Kidney capillary endothelial cell (primary cell): ENCODE data around the gene SNX14.

ENCODE experiments used
- DNase-seq: peaks from one replicate; pipeline ENCODE4 v3.0.0-alpha.2; 2018; ENCODE audit warnings: low spot score

The SNX14 gene

DNA sequence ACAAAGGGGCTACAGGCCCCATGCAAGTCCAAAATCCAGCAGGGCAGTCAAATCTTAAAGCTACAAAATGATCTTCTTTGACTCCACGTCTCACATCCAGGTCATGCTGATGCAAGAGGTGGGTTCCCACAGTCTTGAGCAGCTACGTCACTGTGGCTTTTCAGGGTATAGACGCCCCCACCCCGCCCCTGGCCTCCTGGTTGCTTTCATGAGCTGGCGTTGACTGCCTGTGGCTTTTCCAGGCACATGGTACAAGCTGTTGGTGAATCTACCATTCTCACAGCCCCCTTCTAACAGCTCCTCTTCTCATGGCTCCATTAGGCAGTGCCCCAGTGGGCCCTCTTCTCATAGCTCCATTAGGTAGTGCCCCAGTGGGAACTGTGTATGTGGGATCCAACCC, 96.8 kb downstream of the SNX14 start:
- DNase-seq: no peak

- no peak for DNase-seq
These were observed 97.6 kb downstream of the SNX14 start for GRCh38 chr6:85496009-85496579.

GRCh38 chr6:85494547-85495536, 98.8 kb downstream of the SNX14 start:
- no peak for DNase-seq

GRCh38 chr6:85493389-85493788, 100.3 kb downstream of the SNX14 start:
- DNase-seq: no peak

DNA sequence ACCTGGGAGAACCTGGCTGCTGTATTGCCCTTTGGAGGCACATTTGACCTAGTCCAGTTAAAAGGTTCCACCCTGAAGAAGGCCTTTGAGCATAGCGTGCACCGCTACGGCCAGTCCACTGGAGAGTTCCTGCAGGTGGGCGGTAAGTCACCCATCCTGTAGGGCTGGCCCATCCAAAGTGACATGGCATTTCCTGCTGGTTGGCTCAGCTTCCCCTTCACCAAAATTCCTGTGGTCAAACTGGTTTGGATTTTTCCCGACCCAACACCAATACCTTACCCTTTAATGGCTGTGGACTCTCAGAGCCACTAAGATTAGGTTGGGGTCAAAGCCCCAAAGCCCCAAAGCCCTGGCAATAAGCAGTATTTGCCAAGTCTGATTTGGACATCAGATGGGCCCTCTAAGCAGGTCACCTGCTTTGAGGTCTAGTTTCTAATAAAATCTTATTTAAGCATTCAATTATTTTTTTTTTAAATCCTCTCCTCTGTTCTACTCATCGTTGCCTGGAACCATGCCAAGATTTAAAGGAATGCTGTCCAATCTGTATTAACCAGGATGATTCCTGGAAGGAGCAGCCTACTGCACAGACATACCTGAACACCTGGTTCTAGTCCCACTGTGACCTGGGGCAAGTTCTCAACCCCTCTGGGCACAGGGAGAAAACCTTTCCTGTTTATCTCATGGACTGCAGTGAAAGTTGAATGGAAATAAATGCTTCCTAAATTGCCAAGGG, 103.0 kb downstream of the SNX14 start:
- no peak for DNase-seq

GRCh38 chr6:85484948-85485347, 108.7 kb downstream of the SNX14 start:
- DNase-seq: no peak

DNA sequence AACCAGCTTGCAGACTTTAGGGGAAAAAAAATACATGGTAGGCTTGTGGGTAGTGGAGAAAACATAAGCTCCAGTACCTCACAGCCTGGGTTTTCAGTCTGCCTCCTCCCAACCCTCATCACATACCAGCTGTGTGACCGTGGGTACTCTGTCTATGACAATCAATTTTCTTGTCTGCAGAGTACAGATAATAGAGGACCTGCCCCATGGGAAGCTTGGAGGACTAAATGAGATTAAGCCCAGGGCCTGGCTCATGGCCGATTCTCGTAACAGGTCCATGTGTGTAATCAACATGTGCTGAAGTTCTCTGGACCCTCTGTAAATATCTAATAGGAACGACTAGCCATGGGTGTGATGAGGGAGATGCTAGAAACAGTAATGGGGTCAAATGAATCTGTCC, 109.8 kb downstream of the SNX14 start:
- DNase-seq: no peak

GRCh38 chr6:85482905-85483700, 110.6 kb downstream of the SNX14 start:
- peak; percentile 69 for DNase-seq

- DNase-seq: no peak
These were observed 111.3 kb downstream of the SNX14 start for GRCh38 chr6:85482206-85482904.

- no peak for DNase-seq
These were observed 114.5 kb downstream of the SNX14 start for GRCh38 chr6:85479208-85479607.

DNA sequence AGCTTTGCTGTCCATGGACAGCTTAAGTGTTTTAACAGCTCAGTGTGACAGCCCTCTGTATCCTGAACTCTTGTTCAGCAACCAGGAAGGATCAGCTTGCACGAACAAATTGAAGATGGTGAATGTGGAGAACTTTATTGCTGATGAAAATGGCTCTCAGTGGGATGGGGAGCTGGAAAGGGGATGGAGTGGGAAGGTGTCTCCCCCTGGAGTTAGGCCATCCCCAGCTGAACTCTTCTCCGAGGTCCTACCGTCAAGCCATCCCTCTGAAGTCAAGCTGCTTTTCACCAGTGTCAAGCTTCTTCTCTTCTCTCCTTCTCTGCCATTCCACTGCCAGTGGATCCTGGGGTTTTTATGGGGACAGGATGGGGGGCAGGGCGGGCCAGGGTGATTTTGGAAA, 117.1 kb downstream of the SNX14 start:
- no peak for DNase-seq

- no peak for DNase-seq
These were observed 119.9 kb downstream of the SNX14 start for GRCh38 chr6:85473748-85474147.

GRCh38 chr6:85472744-85473143, 120.9 kb downstream of the SNX14 start:
- no peak for DNase-seq

DNA sequence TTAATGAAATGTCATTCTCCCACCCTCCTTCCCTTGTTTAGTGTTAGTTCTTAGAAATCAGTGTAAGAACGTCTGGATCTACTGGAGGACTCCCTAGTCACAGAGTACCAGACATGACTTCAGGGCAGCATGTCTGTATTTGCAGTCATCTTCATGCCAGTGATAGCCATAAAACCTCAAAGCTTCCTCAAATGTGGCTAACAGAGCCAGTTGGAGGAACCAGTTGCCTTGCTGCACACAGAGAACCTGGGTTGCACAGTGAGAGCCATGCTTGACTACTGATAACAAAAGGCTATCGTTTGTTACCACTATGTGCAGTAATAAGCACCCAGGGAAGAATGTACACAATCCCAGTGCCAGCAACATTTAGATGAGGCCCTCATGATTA, 123.6 kb downstream of the SNX14 start:
- DNase-seq: no peak

- no peak for DNase-seq
These were observed 124.2 kb downstream of the SNX14 start for GRCh38 chr6:85469276-85470022.

DNA sequence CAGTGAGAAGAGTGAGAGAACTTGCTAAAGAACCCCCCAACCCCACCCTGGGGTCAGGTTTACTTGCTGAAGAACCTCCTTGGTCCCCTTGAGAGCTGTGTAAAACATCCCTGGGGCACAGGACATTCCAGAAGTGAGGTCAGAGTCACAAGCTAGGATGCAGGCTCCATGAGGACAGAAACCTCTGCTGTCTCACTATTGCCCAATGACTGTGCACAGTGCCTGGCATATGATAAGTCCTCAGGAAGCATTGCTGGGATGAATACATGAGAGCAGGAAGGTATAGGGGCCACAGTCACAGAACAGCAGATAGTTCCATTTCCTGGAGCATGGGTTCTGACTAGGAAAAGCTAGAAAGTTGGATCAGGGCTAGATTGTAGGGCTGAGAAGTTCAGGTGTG, 125.3 kb downstream of the SNX14 start:
- DNase-seq: no peak

- DNase-seq: no peak
These were observed 127.9 kb downstream of the SNX14 start for GRCh38 chr6:85465762-85466161.

- peak; percentile 100 for DNase-seq
These were observed 128.9 kb downstream of the SNX14 start for GRCh38 chr6:85464722-85465150.

- DNase-seq: peak; percentile 96
These were observed 129.4 kb downstream of the SNX14 start for GRCh38 chr6:85464260-85464644.

- no peak for DNase-seq
These were observed 129.9 kb downstream of the SNX14 start for GRCh38 chr6:85463621-85464259.
